NCI-H748 (cell line): ENCODE data around the gene PI4K2A.

ENCODE experiments used
- DNase-seq: peaks from one replicate; lab custom pipeline; 2025; ENCODE audit not compliant: unreplicated experiment; lab: John Stamatoyannopoulos, UW

Gene PI4K2A

GRCh38 chr10:97703398-97704067, 63.1 kb downstream of the PI4K2A start:
- DNase-seq, result no peak

GRCh38 chr10:97704341-97704740, 63.9 kb downstream of the PI4K2A start:
- no peak for DNase-seq

GRCh38 chr10:97705006-97705670, 64.7 kb downstream of the PI4K2A start:
- no peak for DNase-seq

- no peak for DNase-seq
Observed at GRCh38 chr10:97707134-97707861, 66.8 kb downstream of the PI4K2A start.

- DNase-seq, result no peak
Observed at GRCh38 chr10:97708167-97708566, 67.7 kb downstream of the PI4K2A start.

- DNase-seq, result peak; percentile 25
Observed at GRCh38 chr10:97708976-97709946, 68.8 kb downstream of the PI4K2A start.

- no peak for DNase-seq
Observed at GRCh38 chr10:97711640-97712572, 71.4 kb downstream of the PI4K2A start.

- DNase-seq, result peak; percentile 40
Observed at GRCh38 chr10:97713339-97713825, 72.9 kb downstream of the PI4K2A start, which contains the start of gene MARVELD1. TSS of gene MARVELD1 (plus strand) at chr10:97713730. CDS start at chr10:97713877, 147 bp downstream.

- DNase-seq, result peak; percentile 75
Observed at GRCh38 chr10:97713826-97714400, 73.4 kb downstream of the PI4K2A start.

GRCh38 chr10:97714401-97715258, 74.2 kb downstream of the PI4K2A start:
- DNase-seq, result no peak

- DNase-seq, result no peak
Observed at GRCh38 chr10:97715259-97715874, 74.9 kb downstream of the PI4K2A start.

GRCh38 chr10:97717627-97718026, 77.2 kb downstream of the PI4K2A start:
- no peak for DNase-seq

GRCh38 chr10:97718178-97718577, 77.7 kb downstream of the PI4K2A start:
- DNase-seq, result no peak

- peak; percentile 87 for DNase-seq
Observed at GRCh38 chr10:97718659-97719142, 78.2 kb downstream of the PI4K2A start.

- peak; percentile 1 for DNase-seq
Observed at GRCh38 chr10:97719602-97720001, 79.1 kb downstream of the PI4K2A start.

- DNase-seq, result no peak
Observed at GRCh38 chr10:97721871-97722780, 81.7 kb downstream of the PI4K2A start.

- DNase-seq, result no peak
Observed at GRCh38 chr10:97723001-97723400, 82.5 kb downstream of the PI4K2A start.
